Activated CD8-positive, alpha-beta memory T cell treated with anti-CD3 and anti-CD28 coated beads, Interleukin-2, amount 50 U/mL, for 48 hours (primary cell): ENCODE data around the gene TMEM236.

Experiments used
- DNase-seq: peaks from one replicate; pipeline ENCODE4 v3.0.0-alpha.2; 2020

TMEM236 gene

DNA sequence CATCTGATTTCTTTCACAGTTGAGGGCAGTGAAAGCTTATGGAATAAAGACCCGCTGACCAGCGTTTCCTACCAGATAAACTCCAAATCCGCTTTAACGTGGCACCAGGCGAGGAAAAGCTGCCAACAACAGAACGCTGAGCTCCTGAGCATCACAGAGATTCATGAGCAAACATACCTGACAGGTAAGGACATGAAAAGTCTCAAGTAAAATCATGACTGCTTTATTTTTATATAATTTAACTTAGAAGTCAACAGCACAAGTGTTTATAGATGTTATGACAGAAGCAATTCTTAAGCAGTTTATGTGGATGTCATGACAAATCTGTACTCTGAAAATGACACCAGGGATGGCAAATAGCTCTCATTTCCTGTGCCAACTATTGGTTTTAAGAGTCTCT, 81.7 kb downstream of the TMEM236 start:
- no peak for DNase-seq

DNA sequence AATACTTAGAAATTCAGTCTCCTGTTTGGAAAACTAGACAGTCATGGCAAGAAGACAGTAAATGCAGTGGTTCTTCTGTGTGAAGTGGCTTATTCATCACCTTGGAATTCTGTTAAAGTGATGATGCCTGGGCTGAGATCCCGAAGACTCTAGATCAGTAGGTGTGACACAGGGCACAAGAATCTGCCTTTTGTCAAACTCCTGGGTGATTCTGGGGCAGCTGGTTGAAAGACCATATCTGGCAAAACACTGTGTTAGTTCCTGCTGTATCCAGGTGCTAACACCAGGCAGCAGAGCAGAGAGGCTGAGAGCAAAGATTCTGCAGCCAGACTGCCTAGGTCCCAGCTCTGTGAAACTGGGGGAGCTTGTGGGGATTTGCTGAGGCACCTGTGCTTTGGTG, 83.7 kb downstream of the TMEM236 start:
- DNase-seq, result no peak

DNA sequence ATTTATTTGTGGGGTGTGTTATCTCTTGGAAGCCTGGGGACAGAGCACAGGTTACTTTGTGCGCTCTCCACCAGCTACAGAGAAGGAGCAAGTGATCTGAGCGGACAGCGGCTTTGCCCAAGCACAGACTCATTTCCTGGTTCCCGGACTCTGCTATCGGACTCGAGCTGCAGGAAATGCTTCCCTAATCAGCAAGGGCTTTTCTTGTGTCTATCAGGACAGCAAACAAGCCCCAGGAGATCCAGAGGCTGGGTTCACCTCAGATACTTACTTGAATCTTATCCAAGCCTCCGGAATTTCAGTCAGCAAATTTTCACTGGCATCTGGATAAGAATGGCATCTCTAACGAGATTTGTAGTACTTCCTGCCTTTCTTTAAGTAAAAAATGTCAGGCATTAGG, 84.9 kb downstream of the TMEM236 start:
- no peak for DNase-seq

DNA sequence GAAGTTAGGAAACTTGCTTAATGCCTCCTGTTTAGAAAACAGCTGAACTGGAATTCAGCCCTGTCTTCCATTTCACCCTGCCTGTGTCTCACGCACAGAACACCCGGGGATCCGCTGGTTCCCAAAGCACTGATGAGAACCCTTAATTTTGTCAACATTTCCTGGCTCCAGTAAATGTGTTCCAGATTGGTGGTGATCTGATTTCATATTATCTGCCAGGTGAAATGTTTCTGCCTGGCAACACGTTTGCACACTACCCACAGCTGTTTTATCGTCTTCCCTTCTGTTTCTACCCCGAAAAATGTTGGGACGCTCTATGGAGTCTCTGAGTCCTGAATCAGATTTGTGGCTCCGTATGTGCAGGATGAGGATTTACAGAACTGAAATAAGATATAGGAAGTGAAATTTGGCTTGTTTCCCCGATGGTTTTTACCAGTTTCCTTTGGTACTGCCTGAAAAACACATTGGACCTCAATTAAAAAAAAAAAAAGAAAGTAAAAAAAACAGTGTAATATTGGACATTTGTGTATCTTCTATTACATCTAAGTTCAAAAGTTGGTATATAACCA, 86.2 kb downstream of the TMEM236 start:
- no peak for DNase-seq

DNA sequence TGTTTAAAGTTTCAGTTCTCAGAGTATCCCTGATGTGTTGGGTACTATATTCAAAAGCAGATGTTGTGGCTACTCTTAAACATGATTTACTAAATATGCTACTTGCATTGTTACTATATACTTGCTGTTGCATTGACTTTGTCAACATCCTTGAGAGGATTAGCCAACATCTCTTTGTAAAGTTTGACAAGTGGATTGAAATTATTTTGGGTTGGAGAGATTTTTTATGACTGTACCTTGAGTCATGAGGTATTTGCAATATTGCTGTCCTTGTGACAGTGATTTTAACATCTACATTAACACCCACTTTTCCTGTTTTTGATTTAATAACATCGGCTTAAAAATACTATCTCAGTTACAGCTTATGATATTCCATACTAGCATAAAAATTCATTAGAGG, 89.0 kb downstream of the TMEM236 start:
- DNase-seq, result no peak

DNA sequence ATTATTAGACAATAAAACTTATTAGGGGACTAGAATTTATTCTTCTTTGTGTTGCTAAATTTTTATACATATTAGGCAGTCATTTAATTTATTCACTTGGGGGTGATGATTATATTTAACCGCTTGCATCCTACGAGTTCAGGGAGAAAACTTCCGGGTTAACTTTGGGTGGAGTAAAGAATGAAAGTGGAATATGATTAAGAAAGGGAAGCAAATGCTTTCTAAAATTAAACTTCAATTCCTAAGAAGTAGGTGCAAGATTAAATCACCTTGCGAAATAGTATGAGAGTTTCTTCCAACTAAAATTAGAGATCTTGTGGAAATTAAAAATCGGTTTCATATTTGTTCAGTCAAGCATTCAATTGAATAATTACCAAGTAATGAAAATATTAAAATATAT, 90.6 kb downstream of the TMEM236 start:
- no peak for DNase-seq

DNA sequence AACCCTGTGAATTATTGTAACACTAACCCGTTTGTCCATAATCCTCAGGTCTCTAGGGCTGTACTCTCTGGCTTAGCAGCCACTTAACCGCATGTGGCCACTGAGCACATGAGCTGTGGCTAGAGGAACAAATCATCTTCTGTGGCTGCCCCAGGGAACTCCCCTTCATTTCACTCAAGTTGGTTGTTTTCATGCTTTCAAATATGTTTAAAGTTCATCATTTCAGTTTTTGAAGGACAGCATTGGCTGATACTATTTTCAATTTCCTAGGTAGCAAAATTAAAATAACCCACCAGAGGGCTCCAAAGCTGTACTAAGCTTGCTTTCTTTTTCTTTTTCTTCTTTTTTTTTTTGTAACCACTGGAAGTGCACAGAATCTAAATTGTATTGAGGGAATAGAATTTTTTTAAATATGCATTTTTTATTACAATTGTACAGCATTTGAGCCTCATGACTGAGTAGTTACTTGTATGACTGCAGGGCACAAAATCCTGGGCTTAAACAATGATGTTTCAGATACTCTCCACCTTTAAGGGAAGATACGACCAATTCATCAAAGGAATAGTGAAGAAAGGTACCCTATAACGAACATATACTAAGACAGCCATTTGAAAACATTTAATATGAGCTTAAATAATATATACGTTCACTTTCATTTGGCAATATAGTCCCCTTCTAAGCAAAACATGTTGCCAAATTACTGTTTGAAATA, 95.7 kb downstream of the TMEM236 start:
- no peak for DNase-seq

DNA sequence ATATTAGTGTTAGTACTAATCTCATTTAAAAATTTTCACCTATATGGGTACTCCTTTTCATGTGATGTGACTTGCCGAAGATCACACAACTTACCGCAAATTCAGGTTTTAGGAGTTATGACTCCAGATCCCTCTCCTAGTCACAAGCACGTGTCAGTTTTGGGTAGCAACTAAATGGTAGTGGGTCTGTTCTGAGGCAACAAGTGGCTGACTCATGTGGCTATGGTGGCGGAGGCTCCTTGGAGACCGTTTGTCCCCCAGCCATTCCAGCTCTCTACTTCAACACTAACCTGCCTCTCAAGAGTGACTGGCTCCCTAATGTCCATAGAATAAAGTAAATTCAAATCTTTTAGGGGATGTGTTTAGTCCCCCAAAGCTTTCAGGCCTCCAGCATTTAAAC, 96.6 kb downstream of the TMEM236 start:
- DNase-seq, result no peak
